Activated naive CD4-positive, alpha-beta T cell treated with anti-CD3 and anti-CD28 coated beads, Interleukin-2, amount 10 ng/mL, durations not matched to agents 7 days and 5 days (primary cell): Measurements from ENCODE around the gene UBASH3A.
A peak's percentile ranks its signal among the peaks of the same experiment; 100 is the strongest.
"Not testable (repeated sequence)": the region's sequence is repeated elsewhere in the genome, so short reads cannot be mapped to it uniquely, and the experiment has no call there.

Experiments used
- CTCF ChIA-PET: fragments of 350-600 bp; sonication (Branson Sonifier 250); formaldehyde crosslinking; loops from one replicate; lab custom pipeline; 2021; ENCODE audit warnings: antibody characterized with exemption; lab: Charles Lee
- DNase-seq: peaks from one replicate; pipeline ENCODE4 v3.0.0-alpha.2; 2020
- H3K27ac Mint-ChIP-seq: one replicate; pipeline ENCODE4 v1.8.0; 2021; ENCODE audit warnings: mild to moderate bottlenecking, moderate library complexity, mixed read lengths
- H3K27me3 Mint-ChIP-seq: one replicate; pipeline ENCODE4 v1.8.0; 2021; ENCODE audit warnings: mild to moderate bottlenecking, mixed read lengths
- H3K36me3 Mint-ChIP-seq: one replicate; pipeline ENCODE4 v1.8.0; 2021; ENCODE audit warnings: mixed read lengths
- H3K4me1 Mint-ChIP-seq: one replicate; pipeline ENCODE4 v1.8.0; 2021; ENCODE audit warnings: mixed read lengths
- H3K4me3 Mint-ChIP-seq: one replicate; pipeline ENCODE4 v1.8.0; 2021; ENCODE audit warnings: mild to moderate bottlenecking, moderate library complexity, mixed read lengths
- H3K9me3 Mint-ChIP-seq: one replicate; pipeline ENCODE4 v1.8.0; 2021; ENCODE audit warnings: mixed read lengths

UBASH3A gene

GRCh38 chr21:42461881-42462877 is 58.5 kb downstream of the UBASH3A start:
- no peak overlapping the region for H3K4me3 Mint-ChIP-seq
- CTCF ChIA-PET, result no interaction called here
- DNase-seq, result peak; percentile 21
- peaks cover 63% of the 10 kb centered on the region for H3K4me1 Mint-ChIP-seq
- H3K27ac Mint-ChIP-seq, result no peak overlapping the region
- peaks cover 6% of the 10 kb centered on the region for H3K9me3 Mint-ChIP-seq
- H3K36me3 Mint-ChIP-seq, result peaks cover 1% of the 10 kb centered on the region
- H3K27me3 Mint-ChIP-seq, result peaks cover 16% of the 10 kb centered on the region

- Mint-ChIP-seq H3K27ac (peak overlapping the region; percentile 75), H3K36me3 (peaks cover 1% of the 10 kb centered on the region), H3K4me1 (peaks cover 68% of the 10 kb centered on the region), H3K9me3 (peaks cover 6% of the 10 kb centered on the region), H3K4me3 (no peak overlapping the region), H3K27me3 (peaks cover 25% of the 10 kb centered on the region)
- CTCF ChIA-PET, result interaction anchor here (0.6 to 1.2 kb wide), 3 partner anchors 60 to 72 kb away, joined by 3 to 5 read pairs (median 4); partner anchors contain the start of gene UBASH3A
- peak; percentile 73 for DNase-seq
Observed at GRCh38 chr21:42463861-42464515, 60.3 kb downstream of the UBASH3A start.

GRCh38 chr21:42465008-42465802 is 61.5 kb downstream of the UBASH3A start:
- CTCF ChIA-PET, result interaction anchor here (1.2 kb wide), 1 partner anchor 71 kb away, joined by 4 read pairs; no protein-coding TSS in a partner anchor
- peak overlapping the region; percentile 47 for H3K27ac Mint-ChIP-seq
- peaks cover 6% of the 10 kb centered on the region for H3K9me3 Mint-ChIP-seq
- peaks cover 1% of the 10 kb centered on the region for H3K36me3 Mint-ChIP-seq
- peaks cover 31% of the 10 kb centered on the region for H3K27me3 Mint-ChIP-seq
- no peak for DNase-seq
- H3K4me1 Mint-ChIP-seq, result peaks cover 65% of the 10 kb centered on the region
- H3K4me3 Mint-ChIP-seq, result no peak overlapping the region

- no peak overlapping the region for H3K27ac Mint-ChIP-seq
- CTCF ChIA-PET, result no interaction called here
- DNase-seq, result no peak
- H3K9me3 Mint-ChIP-seq, result peaks cover 6% of the 10 kb centered on the region
- H3K4me1 Mint-ChIP-seq, result peaks cover 59% of the 10 kb centered on the region
- no peak overlapping the region for H3K4me3 Mint-ChIP-seq
- H3K27me3 Mint-ChIP-seq, result peaks cover 31% of the 10 kb centered on the region
- peaks cover 1% of the 10 kb centered on the region for H3K36me3 Mint-ChIP-seq
Observed at GRCh38 chr21:42465803-42466127, 62.1 kb downstream of the UBASH3A start.

GRCh38 chr21:42466700-42467099 is 63.0 kb downstream of the UBASH3A start:
- no peak overlapping the region for H3K4me3 Mint-ChIP-seq
- H3K4me1 Mint-ChIP-seq, result peaks cover 50% of the 10 kb centered on the region
- no peak for DNase-seq
- H3K27ac Mint-ChIP-seq, result no peak overlapping the region
- H3K36me3 Mint-ChIP-seq, result peaks cover 1% of the 10 kb centered on the region
- H3K27me3 Mint-ChIP-seq, result peaks cover 38% of the 10 kb centered on the region
- CTCF ChIA-PET, result interaction anchor here (0.6 to 2.4 kb wide), 11 partner anchors 9 to 116 kb away, joined by 3 to 18 read pairs (median 4); partner anchors contain the start of gene SLC37A1
- H3K9me3 Mint-ChIP-seq, result peaks cover 6% of the 10 kb centered on the region

DNA sequence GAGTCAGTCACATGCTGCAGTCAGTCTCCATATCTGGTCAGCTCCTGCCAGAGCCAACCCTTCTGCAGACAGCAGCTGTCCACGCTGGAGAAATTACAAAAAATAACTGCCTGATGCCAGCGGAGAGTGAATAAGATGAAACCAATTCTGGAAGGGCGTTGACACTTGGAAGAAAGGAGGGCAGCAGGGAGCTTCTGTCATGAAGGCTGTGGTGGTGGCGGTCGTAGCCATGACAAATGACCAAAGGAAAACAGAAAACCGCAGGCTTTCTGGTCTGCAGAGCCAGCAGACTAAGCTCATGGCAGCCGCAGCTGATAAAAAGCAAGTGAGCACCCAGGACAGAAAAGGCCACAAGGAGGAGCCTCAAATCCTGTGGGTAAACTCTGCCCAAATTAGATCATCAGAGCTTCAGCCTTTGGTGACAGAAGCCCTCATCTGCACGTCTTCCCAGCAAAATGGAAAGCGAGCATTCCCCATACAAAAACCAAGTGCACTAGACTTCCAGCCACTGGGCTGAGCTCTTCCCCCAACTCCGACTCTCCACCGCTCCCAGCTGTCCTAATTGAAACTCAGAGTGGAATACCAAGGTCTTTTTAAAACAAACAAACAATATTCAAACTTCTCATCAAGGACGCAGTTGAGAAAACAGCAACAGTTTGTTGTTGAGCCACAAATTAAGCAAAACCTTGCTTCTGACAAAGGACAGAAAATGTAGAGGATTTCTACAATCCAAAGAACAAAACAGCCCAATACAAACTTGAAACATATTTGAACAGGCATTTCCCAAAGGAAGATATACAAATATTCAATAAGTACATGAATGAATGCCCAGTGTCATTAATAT is 63.7 kb downstream of the UBASH3A start:
- no peak overlapping the region for H3K4me3 Mint-ChIP-seq
- peaks cover 45% of the 10 kb centered on the region for H3K27me3 Mint-ChIP-seq
- peaks cover 1% of the 10 kb centered on the region for H3K36me3 Mint-ChIP-seq
- peaks cover 6% of the 10 kb centered on the region for H3K9me3 Mint-ChIP-seq
- H3K27ac Mint-ChIP-seq, result no peak overlapping the region
- DNase-seq, result peak; percentile 46
- CTCF ChIA-PET, result interaction anchor here (0.6 to 2.4 kb wide), 11 partner anchors 10 to 115 kb away, joined by 3 to 18 read pairs (median 4); partner anchors contain the start of gene SLC37A1
- H3K4me1 Mint-ChIP-seq, result peaks cover 43% of the 10 kb centered on the region

- CTCF ChIA-PET, result interaction anchor here (0.8 to 2.4 kb wide), 3 partner anchors 12 to 69 kb away, joined by 3 to 18 read pairs (median 6); partner anchors contain the start of gene SLC37A1
- H3K27ac Mint-ChIP-seq, result no peak overlapping the region
- H3K4me3 Mint-ChIP-seq, result no peak overlapping the region
- peaks cover 6% of the 10 kb centered on the region for H3K9me3 Mint-ChIP-seq
- H3K27me3 Mint-ChIP-seq, result peaks cover 49% of the 10 kb centered on the region
- peaks cover 1% of the 10 kb centered on the region for H3K36me3 Mint-ChIP-seq
- peaks cover 32% of the 10 kb centered on the region for H3K4me1 Mint-ChIP-seq
- no peak for DNase-seq
Observed at GRCh38 chr21:42468491-42469131, 64.9 kb downstream of the UBASH3A start.

GRCh38 chr21:42469272-42469671 is 65.6 kb downstream of the UBASH3A start:
- CTCF ChIA-PET, result interaction anchor here (0.8 kb wide), 1 partner anchor 13 kb away, joined by 3 read pairs; no protein-coding TSS in a partner anchor
- DNase-seq, result no peak
- H3K9me3 Mint-ChIP-seq, result no peaks in the 10 kb centered on the region
- H3K36me3 Mint-ChIP-seq, result peaks cover 1% of the 10 kb centered on the region
- H3K27ac Mint-ChIP-seq, result no peak overlapping the region
- peaks cover 55% of the 10 kb centered on the region for H3K27me3 Mint-ChIP-seq
- no peak overlapping the region for H3K4me3 Mint-ChIP-seq
- H3K4me1 Mint-ChIP-seq, result peaks cover 25% of the 10 kb centered on the region

GRCh38 chr21:42469726-42470125 is 66.0 kb downstream of the UBASH3A start:
- DNase-seq, H3K27ac Mint-ChIP-seq, H3K4me3 Mint-ChIP-seq, CTCF ChIA-PET, H3K9me3 Mint-ChIP-seq, H3K36me3 Mint-ChIP-seq: not testable (repeated sequence)
- H3K4me1 Mint-ChIP-seq, result peaks cover 21% of the 10 kb centered on the region
- H3K27me3 Mint-ChIP-seq, result peaks cover 59% of the 10 kb centered on the region

- no peak overlapping the region for H3K27ac Mint-ChIP-seq
- peaks cover 60% of the 10 kb centered on the region for H3K27me3 Mint-ChIP-seq
- no peaks in the 10 kb centered on the region for H3K9me3 Mint-ChIP-seq
- DNase-seq, result no peak
- no peak overlapping the region for H3K4me3 Mint-ChIP-seq
- H3K36me3 Mint-ChIP-seq, result no peaks in the 10 kb centered on the region
- H3K4me1 Mint-ChIP-seq, result peaks cover 10% of the 10 kb centered on the region
- CTCF ChIA-PET, result no interaction called here
Observed at GRCh38 chr21:42471206-42471605, 67.5 kb downstream of the UBASH3A start.

DNA sequence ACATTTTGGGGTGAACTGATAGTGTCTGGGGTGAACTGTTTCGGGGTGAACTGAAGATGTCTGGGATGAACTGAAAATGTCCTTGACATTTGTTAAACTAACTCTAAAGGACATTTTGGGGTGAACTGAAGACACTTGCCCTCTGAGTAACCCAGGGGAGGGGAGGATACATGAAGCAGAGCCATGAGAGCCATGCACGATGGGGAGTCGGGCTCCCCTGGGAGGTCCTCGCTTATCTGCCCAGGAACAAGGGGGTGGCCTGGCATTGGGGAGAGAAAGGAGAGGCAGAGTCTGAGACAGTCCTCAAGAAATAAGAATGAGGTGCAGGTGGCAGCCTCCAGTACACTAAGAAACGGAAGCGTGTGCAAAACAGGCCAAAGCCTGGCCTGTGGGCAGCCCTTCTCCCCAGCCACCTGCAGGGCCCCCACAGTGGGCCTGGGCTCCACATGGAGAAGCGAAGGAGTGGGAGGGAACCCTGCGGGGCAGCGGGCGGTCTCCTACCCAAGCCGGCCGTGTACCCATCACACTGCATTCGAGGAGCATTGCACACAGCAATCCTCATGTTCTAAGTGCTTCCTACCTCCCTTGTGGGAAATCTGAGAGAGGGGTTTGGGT is 68.1 kb downstream of the UBASH3A start:
- H3K4me1 Mint-ChIP-seq, result peaks cover 9% of the 10 kb centered on the region
- H3K27me3 Mint-ChIP-seq, result peaks cover 62% of the 10 kb centered on the region
- H3K4me3 Mint-ChIP-seq, result no peak overlapping the region
- CTCF ChIA-PET, result no interaction called here
- H3K36me3 Mint-ChIP-seq, result no peaks in the 10 kb centered on the region
- H3K27ac Mint-ChIP-seq, result no peak overlapping the region
- DNase-seq, result no peak
- no peaks in the 10 kb centered on the region for H3K9me3 Mint-ChIP-seq

GRCh38 chr21:42472521-42472920 is 68.8 kb downstream of the UBASH3A start:
- no peak overlapping the region for H3K27ac Mint-ChIP-seq
- peaks cover 2% of the 10 kb centered on the region for H3K4me1 Mint-ChIP-seq
- CTCF ChIA-PET, result interaction anchor here (0.6 kb wide), 1 partner anchor 511 kb away, joined by 4 read pairs; no protein-coding TSS in a partner anchor
- no peaks in the 10 kb centered on the region for H3K36me3 Mint-ChIP-seq
- no peaks in the 10 kb centered on the region for H3K9me3 Mint-ChIP-seq
- peaks cover 55% of the 10 kb centered on the region for H3K27me3 Mint-ChIP-seq
- no peak for DNase-seq
- H3K4me3 Mint-ChIP-seq, result no peak overlapping the region
